IPS DF 19.7 (cell line): ENCODE results near the gene COLQ.
"Not testable (repeated sequence)": the region's sequence is repeated elsewhere in the genome, so short reads cannot be mapped to it uniquely, and the experiment has no call there.

ENCODE experiments used
- DNase-seq: peaks from one replicate; pipeline ENCODE4 v3.0.0-alpha.2; 2013; ENCODE audit warnings: low read depth, low spot score

COLQ gene

GRCh38 chr3:15521573-15521965 is at the start of gene COLQ:
Gene COLQ (minus strand): TSS chr3:15521706. CDS start chr3:15521625, 81 bp downstream.
- no peak for DNase-seq

- no peak for DNase-seq
These were observed 41.7 kb upstream of the COLQ start for GRCh38 chr3:15563190-15563589.

- no peak for DNase-seq
These were observed 41.1 kb upstream of the COLQ start for GRCh38 chr3:15562560-15562959.

GRCh38 chr3:15558581-15558980 is 37.1 kb upstream of the COLQ start:
- no peak for DNase-seq

- no peak for DNase-seq
These were observed 36.0 kb upstream of the COLQ start for GRCh38 chr3:15557511-15557946.

GRCh38 chr3:15556512-15556911 is 35.0 kb upstream of the COLQ start:
- DNase-seq: no peak

- no peak for DNase-seq
These were observed 32.2 kb upstream of the COLQ start for GRCh38 chr3:15553749-15554148.

GRCh38 chr3:15551902-15552301 is 30.4 kb upstream of the COLQ start:
- DNase-seq: no peak

- no peak for DNase-seq
These were observed 28.3 kb upstream of the COLQ start for GRCh38 chr3:15549846-15550245.

- DNase-seq: no peak
These were observed 21.1 kb upstream of the COLQ start for GRCh38 chr3:15542614-15543013.

- no peak for DNase-seq
These were observed 19.9 kb upstream of the COLQ start for GRCh38 chr3:15541371-15541770.

- DNase-seq: no peak
These were observed 17.6 kb upstream of the COLQ start for GRCh38 chr3:15539066-15539465.

GRCh38 chr3:15538345-15538744 is 16.8 kb upstream of the COLQ start:
- no peak for DNase-seq

GRCh38 chr3:15536856-15537255 is 15.3 kb upstream of the COLQ start:
- DNase-seq: no peak

- no peak for DNase-seq
These were observed 14.2 kb upstream of the COLQ start for GRCh38 chr3:15535732-15536131.

- DNase-seq: not testable (repeated sequence)
These were observed 11.1 kb upstream of the COLQ start for GRCh38 chr3:15532614-15533013.

GRCh38 chr3:15531346-15531745 is 9.8 kb upstream of the COLQ start:
- no peak for DNase-seq

GRCh38 chr3:15528854-15529537 is 7.5 kb upstream of the COLQ start:
- DNase-seq: no peak

- peak; percentile 40 for DNase-seq
These were observed 5.5 kb upstream of the COLQ start for GRCh38 chr3:15527031-15527459.

GRCh38 chr3:15525790-15526189 is 4.3 kb upstream of the COLQ start:
- DNase-seq: no peak

- DNase-seq: no peak
These were observed 2.3 kb upstream of the COLQ start for GRCh38 chr3:15523660-15524417.

- DNase-seq: no peak
These were observed 510 bp upstream of the COLQ start for GRCh38 chr3:15522016-15522415.
